Calu3 (cell line): ENCODE data around the gene RBFOX2. TPM values are rescaled to one million over a fixed set of nuclear protein-coding genes. Genes with fewer than 3 reads are reported as not detected.

Experiments used
- BruUV-seq: library from RNA; stranded (reverse); fragments of 400-500 nt; replicated peaks from 2 replicates; lab custom pipeline; 2021; lab: Mats Ljungman, UMichigan
- CTCF ChIA-PET: fragments of 300-600 bp; sonication (Branson Sonifier 250); formaldehyde crosslinking; loops from one replicate; lab custom pipeline; 2022; ENCODE audit warnings: antibody characterized with exemption; lab: Charles Lee
- DNase-seq: peaks from one replicate; pipeline ENCODE4 v3.0.0; 2022
- H3K27ac Mint-ChIP-seq: one replicate; pipeline ENCODE4 v1.8.0; 2022; ENCODE audit warnings: mixed read lengths; ENCODE audit not compliant: unreplicated experiment
- H3K27me3 Mint-ChIP-seq: one replicate; pipeline ENCODE4 v1.8.0; 2022; ENCODE audit warnings: mixed read lengths; ENCODE audit not compliant: unreplicated experiment
- H3K36me3 Mint-ChIP-seq: one replicate; pipeline ENCODE4 v1.8.0; 2022; ENCODE audit warnings: mild to moderate bottlenecking, moderate library complexity, mixed read lengths; ENCODE audit not compliant: insufficient read depth, unreplicated experiment
- H3K4me1 Mint-ChIP-seq: one replicate; pipeline ENCODE4 v1.8.0; 2022; ENCODE audit warnings: mild to moderate bottlenecking, low read depth, mixed read lengths; ENCODE audit not compliant: unreplicated experiment
- H3K4me3 Mint-ChIP-seq: one replicate; pipeline ENCODE4 v1.8.0; 2022; ENCODE audit warnings: mild to moderate bottlenecking, low read depth, moderate library complexity, mixed read lengths; ENCODE audit not compliant: unreplicated experiment
- H3K9me3 Mint-ChIP-seq: one replicate; pipeline ENCODE4 v1.8.0; 2022; ENCODE audit warnings: low read depth, mixed read lengths; ENCODE audit not compliant: unreplicated experiment
- intact Hi-C: fragments of 100-400 bp; cut with micrococcal nuclease; formaldehyde crosslinking; loops from one replicate; pipeline ENCODE4 v1.10.0; 2022; ENCODE audit not compliant: unreplicated experiment
- total RNA-seq: library from RNA; stranded (reverse); gene quantifications from 2 replicates; pipeline ENCODE4 v1.2.3, GENCODE V29; 2022
- TF ChIP-seq, protein P1 (sequence below): fragments of 200-600 bp; IDR thresholded peaks from one replicate; pipeline ENCODE4 v1.8.0; 2022; ENCODE audit warnings: antibody characterized with exemption; ENCODE audit not compliant: unreplicated experiment

RBFOX2 gene
- total RNA-seq, 1 experiment from 2014 or later: 63.1 TPM

DNA sequence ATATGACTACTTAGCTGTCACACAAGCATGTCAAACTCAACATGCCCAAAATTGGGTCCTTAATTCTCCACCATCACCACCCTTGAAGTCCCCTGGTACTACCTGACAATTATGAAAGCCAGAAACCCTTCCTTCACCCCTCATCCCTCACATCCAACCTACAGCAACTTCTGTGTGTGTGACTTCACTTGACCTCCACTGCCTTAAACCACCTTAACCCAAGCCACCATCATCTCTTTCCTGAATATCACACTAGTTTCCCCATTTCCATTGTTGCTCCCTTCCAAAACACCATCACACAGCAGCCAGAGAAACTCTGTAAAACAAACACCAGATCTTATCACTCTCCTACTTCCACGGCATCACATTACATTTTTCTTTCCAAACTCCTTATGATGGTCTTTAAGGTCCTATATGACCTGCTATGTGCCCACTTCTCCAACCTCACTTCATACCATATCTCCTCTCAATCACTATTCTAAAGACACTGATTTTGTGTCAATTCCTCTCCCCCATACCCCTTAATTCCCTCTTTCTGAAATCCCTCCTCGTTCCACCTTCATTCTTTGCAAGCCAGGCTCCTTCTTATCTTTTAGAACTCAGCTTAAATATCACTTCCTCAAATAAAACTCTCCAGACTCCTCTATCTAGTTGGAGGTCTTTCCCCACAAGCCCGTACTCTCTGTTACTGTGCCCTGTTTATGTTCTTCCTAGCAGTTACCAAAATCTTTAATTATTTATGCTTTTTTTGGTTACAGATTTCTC lies 124.9 kb downstream of the RBFOX2 start:
- Mint-ChIP-seq H3K27me3 (no peaks in the 10 kb centered on the region), H3K9me3 (no peaks in the 10 kb centered on the region), H3K4me3 (no peak overlapping the region), H3K4me1 (peaks cover 29% of the 10 kb centered on the region), H3K27ac (no peak overlapping the region), H3K36me3 (no peaks in the 10 kb centered on the region)
- CTCF ChIA-PET: interaction anchor here (1.1 kb wide), 1 partner anchor 12 kb away, joined by 3 read pairs; no protein-coding TSS in a partner anchor
- intact Hi-C loops: no loop called here
- no TSS peak for BruUV-seq
- DNase-seq: no peak
- TF ChIP-seq, protein P1, sequence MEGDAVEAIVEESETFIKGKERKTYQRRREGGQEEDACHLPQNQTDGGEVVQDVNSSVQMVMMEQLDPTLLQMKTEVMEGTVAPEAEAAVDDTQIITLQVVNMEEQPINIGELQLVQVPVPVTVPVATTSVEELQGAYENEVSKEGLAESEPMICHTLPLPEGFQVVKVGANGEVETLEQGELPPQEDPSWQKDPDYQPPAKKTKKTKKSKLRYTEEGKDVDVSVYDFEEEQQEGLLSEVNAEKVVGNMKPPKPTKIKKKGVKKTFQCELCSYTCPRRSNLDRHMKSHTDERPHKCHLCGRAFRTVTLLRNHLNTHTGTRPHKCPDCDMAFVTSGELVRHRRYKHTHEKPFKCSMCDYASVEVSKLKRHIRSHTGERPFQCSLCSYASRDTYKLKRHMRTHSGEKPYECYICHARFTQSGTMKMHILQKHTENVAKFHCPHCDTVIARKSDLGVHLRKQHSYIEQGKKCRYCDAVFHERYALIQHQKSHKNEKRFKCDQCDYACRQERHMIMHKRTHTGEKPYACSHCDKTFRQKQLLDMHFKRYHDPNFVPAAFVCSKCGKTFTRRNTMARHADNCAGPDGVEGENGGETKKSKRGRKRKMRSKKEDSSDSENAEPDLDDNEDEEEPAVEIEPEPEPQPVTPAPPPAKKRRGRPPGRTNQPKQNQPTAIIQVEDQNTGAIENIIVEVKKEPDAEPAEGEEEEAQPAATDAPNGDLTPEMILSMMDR: no peak

DNA sequence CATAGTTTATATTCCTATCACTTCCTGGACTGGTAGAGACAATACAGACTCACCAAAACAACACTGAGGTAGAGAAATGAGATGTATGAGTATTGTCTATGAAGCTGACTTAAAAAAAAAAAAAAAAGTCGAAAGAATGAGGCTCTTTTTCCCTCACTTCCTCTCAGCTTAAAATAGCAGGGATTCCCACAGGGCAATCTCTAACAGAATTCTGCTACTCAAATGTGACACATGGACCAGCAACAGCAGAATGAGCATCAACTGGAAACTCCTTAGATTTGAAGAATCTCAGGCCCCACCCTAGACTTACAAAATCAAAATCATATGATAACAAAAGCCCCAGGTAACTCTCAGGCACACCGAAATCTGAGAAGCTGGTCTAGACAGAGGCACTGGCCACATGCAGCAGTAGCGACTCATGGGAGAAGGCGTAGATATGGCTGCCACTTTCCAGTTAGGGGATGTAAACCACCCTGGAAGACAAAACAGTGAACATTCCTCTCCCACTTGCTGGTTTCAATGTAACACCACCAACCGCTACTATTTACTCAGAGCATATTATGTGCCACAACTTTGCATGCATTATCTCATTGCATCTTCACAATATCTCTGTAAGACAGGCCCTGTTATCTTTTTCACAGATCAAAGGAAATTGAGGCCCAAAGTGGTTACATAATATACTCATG lies 128.0 kb downstream of the RBFOX2 start:
- Mint-ChIP-seq H3K4me3 (no peak overlapping the region), H3K36me3 (no peaks in the 10 kb centered on the region), H3K27ac (no peak overlapping the region), H3K9me3 (no peaks in the 10 kb centered on the region), H3K4me1 (peaks cover 38% of the 10 kb centered on the region), H3K27me3 (no peaks in the 10 kb centered on the region)
- intact Hi-C loops: no loop called here
- BruUV-seq: no TSS peak
- DNase-seq: no peak
- TF ChIP-seq, protein P1: no peak
- CTCF ChIA-PET: interaction anchor here (0.6 kb wide), 1 partner anchor 265 kb away, joined by 5 read pairs; no protein-coding TSS in a partner anchor

DNA sequence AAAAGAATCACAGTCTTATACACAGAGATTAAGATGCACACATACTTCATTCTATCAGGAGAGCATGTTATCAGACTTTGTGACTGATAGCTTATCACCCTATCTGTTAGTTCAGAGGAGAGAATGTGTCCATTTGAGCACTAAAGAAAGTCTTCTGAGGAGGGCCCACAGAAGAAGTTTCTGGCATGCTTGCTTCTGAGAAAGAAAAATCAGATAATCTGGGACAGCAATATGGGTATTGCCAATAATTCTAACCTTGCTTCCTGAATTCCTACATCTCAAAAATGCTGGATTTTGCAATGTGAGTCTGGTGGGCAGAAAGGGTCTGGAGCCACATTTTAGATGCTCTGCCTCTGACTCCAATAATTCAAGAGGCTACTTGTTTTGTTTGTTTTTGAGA lies 128.9 kb downstream of the RBFOX2 start:
- Mint-ChIP-seq H3K27ac (no peak overlapping the region), H3K4me3 (no peak overlapping the region), H3K27me3 (no peaks in the 10 kb centered on the region), H3K4me1 (peaks cover 47% of the 10 kb centered on the region), H3K9me3 (no peaks in the 10 kb centered on the region), H3K36me3 (no peaks in the 10 kb centered on the region)
- intact Hi-C loops: no loop called here
- TF ChIP-seq, protein P1: no peak
- no TSS peak for BruUV-seq
- CTCF ChIA-PET: interaction anchor here (0.6 kb wide), 2 partner anchors 159 to 264 kb away, joined by 4 to 5 read pairs; no protein-coding TSS in a partner anchor
- no peak for DNase-seq

DNA sequence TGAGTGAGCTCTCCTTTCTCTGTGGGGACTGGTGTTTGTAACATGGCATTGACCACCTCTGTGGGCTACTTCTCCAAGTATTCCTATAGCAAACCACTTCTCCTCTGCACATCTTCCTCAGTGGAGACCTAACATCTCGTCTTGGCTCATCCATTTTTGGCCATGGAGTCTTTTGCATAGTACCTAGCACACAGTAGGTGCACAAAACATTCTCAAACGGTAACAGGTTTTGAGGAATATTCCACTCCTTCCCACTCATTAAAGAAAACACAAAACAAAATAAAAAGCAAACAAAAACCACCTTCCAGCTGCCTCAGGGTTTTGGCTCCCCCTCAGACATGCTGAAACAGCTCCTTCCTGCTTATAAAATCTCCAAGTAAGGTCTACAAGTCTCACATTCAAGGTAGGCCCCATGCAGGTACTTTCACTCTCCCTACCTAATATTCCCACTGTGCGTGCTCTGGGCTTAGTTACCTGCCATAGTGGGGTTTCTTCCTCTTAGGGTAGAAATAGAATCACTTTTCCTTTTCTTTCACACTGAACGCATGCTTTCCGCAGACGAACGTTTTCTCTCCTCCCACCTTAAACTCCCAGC lies 132.4 kb downstream of the RBFOX2 start:
- CTCF ChIA-PET: no interaction called here
- H3K27ac Mint-ChIP-seq: no peak overlapping the region
- no peak for DNase-seq
- intact Hi-C loops: no loop called here
- TF ChIP-seq, protein P1: no peak
- H3K9me3 Mint-ChIP-seq: no peaks in the 10 kb centered on the region
- no TSS peak for BruUV-seq
- H3K36me3 Mint-ChIP-seq: no peaks in the 10 kb centered on the region
- H3K27me3 Mint-ChIP-seq: no peaks in the 10 kb centered on the region
- no peak overlapping the region for H3K4me3 Mint-ChIP-seq
- peaks cover 21% of the 10 kb centered on the region for H3K4me1 Mint-ChIP-seq
